GM18867 (cell line): ENCODE measurements around the gene ZKSCAN3.
"Not testable (repeated sequence)": the region's sequence is repeated elsewhere in the genome, so short reads cannot be mapped to it uniquely, and the experiment has no call there.

Experiments
- ATAC-seq: cut with Tn5 transposase; IDR thresholded peaks from one replicate; pipeline ENCODE4 v1.9.1; 2021; ENCODE audit warnings: mild to moderate bottlenecking, moderate library complexity; ENCODE audit not compliant: unreplicated experiment

ZKSCAN3 gene

GRCh38 chr6:28371706-28372451, 22.1 kb downstream of the ZKSCAN3 start:
- ATAC-seq, result peak; percentile 66

GRCh38 chr6:28373925-28374324, 24.2 kb downstream of the ZKSCAN3 start:
- ATAC-seq, result no peak

GRCh38 chr6:28377879-28378278, 28.1 kb downstream of the ZKSCAN3 start:
- ATAC-seq, result no peak

- ATAC-seq, result no peak
Measured at GRCh38 chr6:28378644-28379043, 28.9 kb downstream of the ZKSCAN3 start.

- ATAC-seq, result no peak
Measured at GRCh38 chr6:28380381-28380780, 30.6 kb downstream of the ZKSCAN3 start.

GRCh38 chr6:28383235-28384142, 33.7 kb downstream of the ZKSCAN3 start:
- peak; percentile 95 for ATAC-seq

- no peak for ATAC-seq
Measured at GRCh38 chr6:28384143-28384533, 34.4 kb downstream of the ZKSCAN3 start.

- no peak for ATAC-seq
Measured at GRCh38 chr6:28390688-28391087, 40.9 kb downstream of the ZKSCAN3 start.

- ATAC-seq, result no peak
Measured at GRCh38 chr6:28393912-28394662, 44.3 kb downstream of the ZKSCAN3 start.

- ATAC-seq, result no peak
Measured at GRCh38 chr6:28395918-28396317, 46.2 kb downstream of the ZKSCAN3 start.

- ATAC-seq, result peak; percentile 84
Measured at GRCh38 chr6:28399350-28400121, 49.8 kb downstream of the ZKSCAN3 start, which contains the start of gene ZSCAN12. Gene ZSCAN12, minus strand, starts transcription at chr6:28399747. Its CDS starts 1,342 bp downstream, at chr6:28398405.

GRCh38 chr6:28400122-28400451, 50.3 kb downstream of the ZKSCAN3 start:
- ATAC-seq, result no peak

GRCh38 chr6:28401172-28401571, 51.4 kb downstream of the ZKSCAN3 start:
- ATAC-seq, result no peak

GRCh38 chr6:28402197-28402596, 52.5 kb downstream of the ZKSCAN3 start:
- ATAC-seq, result no peak

GRCh38 chr6:28403923-28404322, 54.2 kb downstream of the ZKSCAN3 start:
- not testable (repeated sequence) for ATAC-seq

GRCh38 chr6:28407401-28407800, 57.7 kb downstream of the ZKSCAN3 start:
- no peak for ATAC-seq

- ATAC-seq, result no peak
Measured at GRCh38 chr6:28408076-28408802, 58.5 kb downstream of the ZKSCAN3 start.

- ATAC-seq, result no peak
Measured at GRCh38 chr6:28410767-28411166, 61.0 kb downstream of the ZKSCAN3 start.

GRCh38 chr6:28413681-28414080, 63.9 kb downstream of the ZKSCAN3 start:
- ATAC-seq, result no peak
